ENCODE results near the gene ITIH4.

GRCh38 chr3:52841211-52841980 is 10.9 kb upstream of the ITIH4 start:
- TF ChIP-seq ZBTB26 (tag by site-specific recombination; optimal IDR thresholded peaks at IDR 0.05), result no peak
- no peak for TF ChIP-seq ZNF558 (tag by site-specific recombination; IDR thresholded peaks at IDR 0.05)

All from HEK293 (cell line).